Left kidney (tissue), 2 donors: Measurements from ENCODE around the gene PIGC. TPM values are rescaled to one million over a fixed set of nuclear protein-coding genes. Genes with fewer than 3 reads are reported as not detected.
A peak's percentile ranks its signal among the peaks of the same experiment; 100 is the strongest.

Experiments
- DNase-seq: peaks from one replicate; pipeline ENCODE4 v3.0.0-alpha.2; 2013
- polyA plus RNA-seq: library from polyadenylated mRNA; unstranded; fragments of 120-200 nt; gene quantifications from one replicate; pipeline ENCODE4 v1.2.1, GENCODE V29; 2013; ENCODE audit not compliant: insufficient read length

The PIGC gene
- polyA plus RNA-seq, 1 donor = 48.3 TPM

- DNase-seq = no peak
Observed at GRCh38 chr1:172431721-172432192, 12.1 kb downstream of the PIGC start.

GRCh38 chr1:172431204-172431603, 12.7 kb downstream of the PIGC start:
- no peak for DNase-seq

GRCh38 chr1:172430128-172430454, 13.8 kb downstream of the PIGC start:
- DNase-seq = no peak

DNA sequence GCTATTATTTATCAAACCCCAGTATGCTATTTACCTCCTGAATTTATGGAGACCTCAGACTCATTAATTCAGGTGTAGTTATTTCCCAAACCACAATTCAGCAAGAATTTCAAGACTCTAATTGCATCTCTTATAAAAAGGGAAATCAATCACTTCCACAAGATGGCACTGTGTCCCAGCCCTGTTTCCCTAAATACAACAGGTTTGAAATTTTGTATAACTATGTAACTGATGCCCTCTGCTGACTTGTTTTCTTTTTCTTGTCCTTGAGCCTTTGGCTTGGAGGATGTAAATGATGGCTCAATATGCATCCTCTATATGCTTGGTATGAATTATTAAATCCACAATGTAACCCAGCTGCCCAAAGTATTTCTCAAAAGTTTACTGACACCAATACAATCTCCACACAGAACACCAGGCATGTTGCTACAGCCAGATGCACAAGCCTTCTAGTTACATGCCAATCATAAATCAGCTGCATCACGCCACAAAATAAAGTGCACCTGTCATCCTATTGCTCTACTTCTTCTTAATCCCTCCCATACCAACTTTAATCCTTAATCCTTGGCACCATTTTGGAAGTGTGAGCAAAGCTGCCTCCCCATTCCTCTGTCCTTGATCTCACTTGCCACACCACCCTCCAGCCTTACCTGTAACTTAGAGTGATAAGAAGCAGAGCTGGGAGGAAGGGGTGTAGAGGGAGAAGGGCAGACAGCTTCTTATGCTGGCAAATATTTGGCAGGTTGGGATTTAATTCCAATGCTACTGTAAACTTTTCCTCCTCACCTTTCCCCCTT, 14.3 kb downstream of the PIGC start:
- peak; percentile 62 for DNase-seq

GRCh38 chr1:172427191-172427590, 16.7 kb downstream of the PIGC start:
- DNase-seq = no peak

DNA sequence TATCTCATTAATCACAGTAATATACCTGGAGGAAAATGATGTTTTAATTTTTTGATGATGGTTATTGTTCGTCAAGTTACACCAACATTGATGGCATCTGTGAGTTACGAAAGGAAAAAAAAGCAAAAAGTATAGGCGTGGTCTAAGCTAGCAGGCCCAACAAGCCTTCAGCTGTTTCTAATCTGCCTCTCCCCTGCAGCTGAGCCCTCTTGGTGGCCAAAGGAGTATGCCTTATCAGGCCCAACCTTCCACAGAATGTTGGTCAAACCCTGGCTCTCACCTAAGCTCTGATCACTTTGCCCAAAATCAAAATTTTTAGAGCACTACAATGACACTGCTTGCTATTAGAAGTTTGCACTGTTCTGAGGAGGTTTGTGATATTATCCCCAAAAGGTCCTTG, 18.5 kb downstream of the PIGC start:
- DNase-seq = no peak

- DNase-seq = no peak
Observed at GRCh38 chr1:172423336-172423735, 20.5 kb downstream of the PIGC start.

GRCh38 chr1:172421974-172422604, 21.8 kb downstream of the PIGC start:
- no peak for DNase-seq

- DNase-seq = no peak
Observed at GRCh38 chr1:172420385-172420784, 23.5 kb downstream of the PIGC start, which contains the start of gene C1orf105. Gene C1orf105, plus strand, starts transcription at chr1:172420685. Its CDS starts 201 bp downstream, at chr1:172420886.

- DNase-seq = no peak
Observed at GRCh38 chr1:172417557-172417956, 26.3 kb downstream of the PIGC start.

GRCh38 chr1:172416496-172417035, 27.3 kb downstream of the PIGC start:
- no peak for DNase-seq

GRCh38 chr1:172414331-172414730, 29.5 kb downstream of the PIGC start:
- no peak for DNase-seq

GRCh38 chr1:172411791-172412338, 32.0 kb downstream of the PIGC start:
- no peak for DNase-seq

- no peak for DNase-seq
Observed at GRCh38 chr1:172410027-172410426, 33.8 kb downstream of the PIGC start.

GRCh38 chr1:172408958-172409357, 34.9 kb downstream of the PIGC start:
- DNase-seq = no peak

GRCh38 chr1:172406968-172407367, 36.9 kb downstream of the PIGC start:
- no peak for DNase-seq

DNA sequence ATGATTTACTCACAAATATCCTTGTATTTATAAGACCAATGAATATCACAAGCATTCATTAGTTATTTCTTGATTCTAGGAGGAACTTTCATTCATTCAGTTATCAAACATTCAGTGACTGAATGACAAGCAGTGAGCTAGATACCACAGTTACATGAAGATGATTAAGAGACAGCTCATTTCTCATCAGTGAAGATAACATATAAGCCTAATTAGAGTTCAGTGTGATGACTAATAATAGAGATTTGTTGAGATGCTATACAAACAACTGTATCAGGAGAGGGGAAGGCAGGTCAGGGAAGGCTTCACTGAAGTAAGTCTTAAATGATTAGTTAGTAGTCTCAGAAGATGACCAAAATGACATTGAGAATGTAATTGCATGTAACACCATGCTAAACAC, 38.0 kb downstream of the PIGC start:
- DNase-seq = no peak

DNA sequence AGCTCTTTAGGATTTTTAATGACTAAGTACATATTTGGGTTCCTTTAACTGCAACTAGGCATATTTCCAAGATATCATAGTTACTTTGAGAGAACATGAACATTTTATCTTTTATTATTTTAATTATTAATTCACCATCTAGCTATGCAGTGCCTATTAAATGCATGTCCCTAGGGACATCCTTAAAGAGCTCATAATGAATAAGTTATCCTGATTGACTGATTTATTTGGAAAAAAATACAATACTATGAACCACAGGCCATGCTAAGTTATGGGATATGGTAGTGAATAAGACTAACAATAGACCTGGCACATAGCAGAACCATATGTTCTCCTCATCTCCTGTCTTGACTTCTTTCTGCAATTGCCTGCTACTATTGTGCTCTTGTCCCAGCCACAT, 39.7 kb downstream of the PIGC start:
- no peak for DNase-seq

GRCh38 chr1:172402878-172403569, 40.8 kb downstream of the PIGC start:
- DNase-seq = no peak

GRCh38 chr1:172401892-172402291, 42.0 kb downstream of the PIGC start:
- DNase-seq = no peak

DNA sequence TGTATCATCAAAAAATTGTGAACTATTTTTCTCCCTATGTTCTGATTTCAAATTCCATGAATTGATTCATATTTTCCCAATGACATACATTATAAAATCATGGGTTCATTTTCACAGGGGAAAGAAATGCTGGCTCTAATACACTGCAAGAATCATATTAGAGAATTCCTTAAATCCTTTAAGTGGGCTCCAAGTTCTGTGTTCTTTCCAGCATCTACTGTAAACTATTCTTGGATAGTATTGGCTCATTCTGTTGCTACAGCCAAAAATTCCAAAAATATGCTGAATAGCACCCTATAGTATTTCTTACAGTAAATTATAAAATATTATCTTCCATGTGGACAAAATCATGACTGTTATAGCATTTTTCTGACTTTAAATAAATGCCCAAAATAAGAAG, 42.4 kb downstream of the PIGC start:
- DNase-seq = no peak

DNA sequence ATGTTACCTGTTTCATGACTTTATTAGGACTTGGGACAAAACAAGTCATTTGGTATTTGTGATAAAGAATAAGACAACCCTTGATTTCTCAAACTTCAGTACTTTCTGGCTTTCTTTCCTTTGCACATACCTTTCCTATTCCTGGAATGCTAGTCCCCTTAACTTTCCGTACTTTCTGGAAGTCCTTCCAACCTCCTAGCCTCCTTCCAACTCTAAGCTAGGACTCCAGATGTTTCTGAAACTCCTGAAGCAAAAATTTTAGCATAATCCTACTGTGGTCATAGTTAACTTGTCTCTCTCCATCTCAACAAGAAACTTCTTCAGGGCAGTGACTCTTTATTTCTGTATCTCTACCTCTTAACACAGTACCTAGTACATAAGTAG, 43.2 kb downstream of the PIGC start:
- no peak for DNase-seq
